Muscle layer of colon (tissue), 2 donors: Measurements from ENCODE around the gene LMAN1L.

Experiments used
- H3K27ac ChIP-seq: one replicate; pipeline ENCODE4 v1.7.0; 2013; ENCODE audit warnings: low read depth, mild to moderate bottlenecking, low read length, moderate library complexity
- H3K27me3 ChIP-seq, 2 donors: one replicate each; pipeline ENCODE4 v1.7.0; 2013; ENCODE audit warnings: low read length in 2 of 2, mild to moderate bottlenecking in 2 of 2; ENCODE audit not compliant: insufficient read depth in 2 of 2, control insufficient read depth in 1 of 2
- H3K36me3 ChIP-seq: one replicate; pipeline ENCODE4 v1.7.0; 2013; ENCODE audit warnings: mild to moderate bottlenecking, low read length; ENCODE audit not compliant: insufficient read depth
- H3K4me1 ChIP-seq: one replicate; pipeline ENCODE4 v1.7.0; 2013; ENCODE audit warnings: mild to moderate bottlenecking, low read length; ENCODE audit not compliant: insufficient read depth
- H3K4me3 ChIP-seq, 2 donors: one replicate each; pipeline ENCODE4 v1.7.0; 2013; ENCODE audit warnings: low read length in 2 of 2, low read depth in 1 of 2, mild to moderate bottlenecking in 1 of 2, moderate library complexity in 1 of 2
- H3K9ac ChIP-seq: one replicate; pipeline ENCODE4 v1.7.0; 2013; ENCODE audit warnings: low read length
- H3K9me3 ChIP-seq: one replicate; pipeline ENCODE4 v1.7.0; 2013; ENCODE audit warnings: mild to moderate bottlenecking, low read length
- donor health status: abdominal sarcoma.
- donor health status: Adenocarcinoma of cecum.

LMAN1L gene

GRCh38 chr15:74799255-74799855 lies 13.3 kb upstream of the LMAN1L start:
- H3K36me3 ChIP-seq, result peaks cover 18% of the 10 kb centered on the region
- peaks cover 11% of the 10 kb centered on the region for H3K4me1 ChIP-seq
- H3K27ac ChIP-seq, result no peak overlapping the region
- no peak overlapping the region for H3K4me3 ChIP-seq
- H3K9ac ChIP-seq, result no peak overlapping the region
- H3K27me3 ChIP-seq, result no peaks in the 10 kb centered on the region
- H3K9me3 ChIP-seq, result no peaks in the 10 kb centered on the region

- Histone ChIP-seq H3K9ac (no peak overlapping the region), H3K27ac (no peak overlapping the region)
Observed at GRCh38 chr15:74799856-74800558, 12.6 kb upstream of the LMAN1L start.

GRCh38 chr15:74800559-74801094 lies 12.0 kb upstream of the LMAN1L start:
- Histone ChIP-seq H3K4me1 (peaks cover 11% of the 10 kb centered on the region), H3K9ac (no peak overlapping the region), H3K4me3 (no peak overlapping the region), H3K27me3 (no peaks in the 10 kb centered on the region), H3K36me3 (peaks cover 18% of the 10 kb centered on the region), H3K27ac (no peak overlapping the region), H3K9me3 (no peaks in the 10 kb centered on the region)

More at GRCh38 chr15:74799856-74800558, 12.6 kb upstream of the LMAN1L start:
- Histone ChIP-seq H3K27me3 (no peaks in the 10 kb centered on the region), H3K4me3 (no peak overlapping the region), H3K4me1 (peaks cover 11% of the 10 kb centered on the region), H3K36me3 (peaks cover 18% of the 10 kb centered on the region), H3K9me3 (no peaks in the 10 kb centered on the region)

GRCh38 chr15:74801311-74801997 lies 11.2 kb upstream of the LMAN1L start:
- Histone ChIP-seq H3K4me3 (no peak overlapping the region), H3K36me3 (peaks cover 18% of the 10 kb centered on the region), H3K27ac (no peak overlapping the region), H3K9me3 (no peaks in the 10 kb centered on the region), H3K9ac (no peak overlapping the region), H3K4me1 (peaks cover 11% of the 10 kb centered on the region), H3K27me3 (no peaks in the 10 kb centered on the region)

- H3K9ac ChIP-seq, result no peak overlapping the region
- no peak overlapping the region for H3K4me3 ChIP-seq
- no peak overlapping the region for H3K27ac ChIP-seq
- H3K4me1 ChIP-seq, result peaks cover 11% of the 10 kb centered on the region
- no peaks in the 10 kb centered on the region for H3K9me3 ChIP-seq
- H3K27me3 ChIP-seq, result no peaks in the 10 kb centered on the region
- H3K36me3 ChIP-seq, result peaks cover 18% of the 10 kb centered on the region
Observed at GRCh38 chr15:74802290-74802689, 10.3 kb upstream of the LMAN1L start.

- Histone ChIP-seq H3K4me1 (peaks cover 11% of the 10 kb centered on the region), H3K36me3 (peaks cover 18% of the 10 kb centered on the region), H3K9ac (no peak overlapping the region), H3K27me3 (no peaks in the 10 kb centered on the region), H3K27ac (no peak overlapping the region), H3K4me3 (no peak overlapping the region), H3K9me3 (no peaks in the 10 kb centered on the region)
Observed at GRCh38 chr15:74802862-74803447, 9.7 kb upstream of the LMAN1L start.

- Histone ChIP-seq H3K9ac (no peak overlapping the region), H3K4me1 (peaks cover 6% of the 10 kb centered on the region), H3K36me3 (peaks cover 9% of the 10 kb centered on the region), H3K9me3 (no peaks in the 10 kb centered on the region), H3K27me3 (no peaks in the 10 kb centered on the region), H3K27ac (no peak overlapping the region), H3K4me3 (no peak overlapping the region)
Observed at GRCh38 chr15:74804935-74805334, 7.7 kb upstream of the LMAN1L start.

- Histone ChIP-seq H3K27ac (no peak overlapping the region), H3K9me3 (no peaks in the 10 kb centered on the region), H3K36me3 (no peaks in the 10 kb centered on the region), H3K27me3 (no peaks in the 10 kb centered on the region), H3K4me3 (no peak overlapping the region), H3K9ac (no peak overlapping the region), H3K4me1 (no peaks in the 10 kb centered on the region)
Observed at GRCh38 chr15:74807282-74807681, 5.4 kb upstream of the LMAN1L start.

- Histone ChIP-seq H3K4me1 (no peaks in the 10 kb centered on the region), H3K27ac (no peak overlapping the region), H3K4me3 (no peak overlapping the region), H3K36me3 (no peaks in the 10 kb centered on the region), H3K27me3 (no peaks in the 10 kb centered on the region), H3K9ac (no peak overlapping the region), H3K9me3 (no peaks in the 10 kb centered on the region)
Observed at GRCh38 chr15:74808078-74808839, 4.4 kb upstream of the LMAN1L start.

- Histone ChIP-seq H3K9me3 (no peaks in the 10 kb centered on the region), H3K9ac (no peak overlapping the region), H3K4me1 (no peaks in the 10 kb centered on the region), H3K27me3 (no peaks in the 10 kb centered on the region), H3K4me3 (no peak overlapping the region), H3K36me3 (no peaks in the 10 kb centered on the region), H3K27ac (no peak overlapping the region)
Observed at GRCh38 chr15:74808840-74809229, 3.8 kb upstream of the LMAN1L start.

- H3K27ac ChIP-seq, result no peak overlapping the region
- H3K4me3 ChIP-seq, result no peak overlapping the region
- H3K27me3 ChIP-seq, result no peaks in the 10 kb centered on the region
- H3K36me3 ChIP-seq, result no peaks in the 10 kb centered on the region
- no peaks in the 10 kb centered on the region for H3K4me1 ChIP-seq
- no peaks in the 10 kb centered on the region for H3K9me3 ChIP-seq
- no peak overlapping the region for H3K9ac ChIP-seq
Observed at GRCh38 chr15:74809242-74809641, 3.4 kb upstream of the LMAN1L start.
